MV-4-11 (cell line): ENCODE data around the gene AP1AR.
A peak's percentile ranks its signal among the peaks of the same experiment; 100 is the strongest.

Source experiments
- DNase-seq: peaks from one replicate; lab custom pipeline; 2025; lab: John Stamatoyannopoulos, UW

AP1AR gene

GRCh38 chr4:112222219-112222955, 9.2 kb upstream of the AP1AR start:
- no peak for DNase-seq

GRCh38 chr4:112225157-112225556, 6.4 kb upstream of the AP1AR start:
- no peak for DNase-seq

DNA sequence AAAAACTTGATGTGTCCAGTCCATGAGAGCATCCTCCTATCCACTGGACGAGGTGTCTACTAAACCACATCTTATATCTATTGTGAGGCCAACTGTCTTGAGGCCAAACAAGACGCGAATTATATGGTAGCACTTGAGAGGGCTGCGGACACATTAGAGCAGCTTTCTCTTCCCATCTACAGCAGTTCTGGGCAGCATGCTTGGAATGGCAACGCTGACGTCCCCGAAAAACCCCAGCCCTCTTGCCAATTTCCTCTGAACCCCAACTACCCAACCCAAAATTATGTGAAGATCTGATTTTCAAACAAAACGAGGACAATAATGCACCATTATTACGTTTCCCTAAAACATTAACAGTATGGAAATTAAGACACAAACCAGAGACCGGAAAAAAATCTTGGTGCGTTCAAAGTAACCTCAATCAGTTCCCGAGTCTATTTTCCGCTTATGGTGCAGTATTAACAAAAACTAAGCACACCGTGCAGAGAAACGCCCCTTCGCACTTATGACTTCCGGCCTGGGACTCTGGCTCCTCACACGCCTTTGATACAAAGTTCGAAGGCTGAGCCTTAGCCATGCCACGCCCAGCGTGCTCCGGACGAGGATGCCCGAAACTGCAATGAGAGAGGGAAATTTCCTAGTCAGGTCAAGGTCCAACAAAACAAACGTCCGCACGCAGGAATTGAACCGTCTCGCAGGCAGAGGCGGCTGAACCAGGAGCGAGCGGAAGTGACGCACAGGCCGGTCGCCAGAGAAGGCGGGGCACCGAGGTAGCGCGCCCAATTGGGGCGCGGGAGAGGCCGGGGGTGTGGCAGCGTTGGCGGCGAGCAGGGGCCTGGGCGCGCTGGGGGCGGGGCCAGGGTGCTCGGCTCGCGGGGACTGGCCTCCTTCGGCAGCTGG, 458 bp upstream of the AP1AR start:
- peak; percentile 95 for DNase-seq

DNA sequence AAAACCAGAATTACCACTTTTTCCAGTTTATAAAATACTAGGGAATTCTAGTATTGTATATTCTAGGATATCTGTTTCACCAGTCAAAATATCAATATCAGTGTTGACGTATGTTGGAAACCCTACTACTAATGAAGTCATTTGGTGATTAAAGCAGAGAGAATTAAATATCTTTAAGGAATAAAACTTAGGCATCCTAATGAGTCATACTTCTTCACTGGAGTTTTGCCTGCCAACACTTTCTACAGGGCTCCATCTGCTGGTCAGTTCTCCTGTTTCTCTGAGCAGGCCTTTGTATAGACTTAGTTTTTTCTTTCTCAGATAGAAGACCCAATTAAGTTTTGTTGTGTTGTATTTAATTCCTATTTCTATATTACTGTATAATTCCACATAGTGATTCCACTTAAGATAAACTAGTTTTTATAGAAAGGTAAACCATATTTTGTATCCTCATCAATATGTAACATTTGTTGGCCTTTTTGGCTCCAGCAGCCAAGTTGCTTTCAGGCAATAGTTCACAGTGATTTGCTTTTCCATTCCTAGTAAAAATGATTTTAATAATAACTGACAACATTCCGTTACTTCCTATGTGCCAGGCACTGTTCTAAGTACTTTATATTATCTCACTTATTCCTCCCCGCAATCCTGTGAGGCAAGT, 3.5 kb downstream of the AP1AR start:
- peak; percentile 64 for DNase-seq

DNA sequence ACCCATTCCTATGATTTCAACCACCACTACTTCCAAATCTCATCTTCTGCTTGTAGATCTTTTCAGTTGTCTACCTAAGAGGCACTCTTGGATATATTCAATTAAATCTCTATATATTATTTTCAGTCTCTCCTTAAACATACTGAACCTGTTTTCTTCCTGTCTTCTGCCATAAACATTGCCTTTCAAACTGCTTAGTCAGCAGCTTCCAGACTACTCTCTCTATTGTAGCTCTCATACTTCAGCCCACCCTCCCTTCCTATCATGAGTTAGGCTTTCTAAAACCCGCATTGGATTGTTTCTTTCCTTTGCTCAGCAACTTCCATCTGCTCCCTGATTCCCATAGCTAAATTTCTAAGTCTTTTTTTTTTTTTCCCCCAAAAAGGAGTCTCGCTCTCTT, 4.5 kb downstream of the AP1AR start:
- DNase-seq: no peak

DNA sequence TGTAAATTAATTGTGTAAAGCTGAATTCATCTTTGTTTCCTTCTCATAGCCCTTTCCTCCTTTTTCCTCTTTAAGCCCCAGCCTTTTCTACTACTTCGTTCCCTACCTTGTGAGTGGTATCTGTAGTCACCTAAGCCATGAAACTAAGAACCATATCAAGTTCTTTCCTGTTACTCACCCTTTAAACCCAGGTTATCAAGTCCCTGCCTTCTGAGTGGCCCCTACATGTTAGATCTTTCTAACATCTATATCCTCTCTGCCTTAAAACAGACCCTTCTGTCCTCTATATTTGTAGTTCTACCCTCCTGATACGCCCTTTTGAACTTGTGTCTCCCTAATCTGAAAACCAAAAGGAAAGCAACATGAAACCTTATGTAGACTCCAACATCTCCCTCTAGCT, 7.2 kb downstream of the AP1AR start:
- no peak for DNase-seq

DNA sequence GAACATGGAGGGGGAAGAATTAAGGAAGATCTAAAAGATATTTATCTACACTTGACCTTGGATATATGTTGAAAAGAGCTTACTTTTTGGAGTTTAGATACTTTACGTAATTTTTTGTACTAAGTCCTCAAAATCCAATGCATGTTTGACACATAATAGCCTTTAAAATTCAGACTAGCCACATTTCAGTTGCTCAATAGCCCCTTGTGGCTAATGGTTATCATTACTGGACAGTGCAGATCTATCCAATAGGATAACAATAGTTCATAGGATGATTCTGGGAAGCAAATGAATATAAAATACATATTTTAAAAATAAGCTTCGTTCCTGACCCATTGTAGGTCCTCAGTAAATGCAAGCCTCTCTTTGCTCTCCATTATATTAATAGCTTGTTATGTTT, 13.8 kb downstream of the AP1AR start:
- DNase-seq: no peak

DNA sequence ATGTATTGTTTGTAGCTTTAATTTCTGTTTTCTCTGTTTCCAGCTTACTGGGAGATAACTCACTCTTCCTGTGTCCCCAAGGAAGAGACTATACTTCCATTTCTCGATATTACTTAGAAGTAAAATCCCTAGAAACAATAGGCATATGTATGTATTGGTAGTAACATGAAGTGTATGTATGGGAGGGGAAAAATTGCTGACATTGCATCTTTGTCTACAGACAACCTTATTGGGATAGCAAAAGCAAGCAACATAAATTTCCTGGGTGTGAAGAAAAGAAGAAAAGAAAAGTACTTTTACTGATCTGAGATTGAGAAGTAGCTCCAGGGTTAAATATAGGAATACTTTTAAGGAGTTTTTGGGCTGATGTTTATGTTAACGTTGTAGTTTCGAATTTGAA, 15.4 kb downstream of the AP1AR start:
- DNase-seq: no peak

- no peak for DNase-seq
Observed at GRCh38 chr4:112251019-112251643, 19.5 kb downstream of the AP1AR start.

- no peak for DNase-seq
Observed at GRCh38 chr4:112252234-112252633, 20.6 kb downstream of the AP1AR start.

DNA sequence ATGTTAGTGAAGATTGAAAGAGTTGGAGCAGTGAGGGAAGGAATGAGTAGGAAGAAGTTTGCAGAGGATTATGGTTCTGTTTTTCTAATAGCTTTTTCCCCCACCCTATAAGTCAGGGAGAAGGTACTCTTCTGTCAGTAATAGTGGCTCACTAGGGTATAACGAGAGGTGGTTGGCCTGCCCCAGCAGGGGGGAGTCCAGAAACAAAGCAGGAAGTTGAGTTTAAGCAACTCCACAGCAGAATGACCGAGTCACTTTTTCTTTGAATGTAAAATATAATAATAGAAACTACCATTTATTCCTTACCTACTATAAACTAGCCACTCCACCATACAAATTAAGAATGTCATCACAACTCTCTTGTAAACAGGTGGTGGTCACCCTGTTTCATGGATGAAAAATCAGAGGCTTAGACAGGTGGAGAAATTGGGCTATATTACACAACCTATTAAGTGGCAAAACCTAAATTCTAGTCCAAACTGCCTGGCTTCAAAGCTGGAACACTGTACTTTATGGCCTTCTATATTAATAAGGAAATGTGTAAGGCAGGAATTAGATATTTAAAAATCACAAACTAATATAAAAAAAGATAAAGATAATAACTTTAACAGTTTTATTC, 21.9 kb downstream of the AP1AR start:
- peak; percentile 26 for DNase-seq

DNA sequence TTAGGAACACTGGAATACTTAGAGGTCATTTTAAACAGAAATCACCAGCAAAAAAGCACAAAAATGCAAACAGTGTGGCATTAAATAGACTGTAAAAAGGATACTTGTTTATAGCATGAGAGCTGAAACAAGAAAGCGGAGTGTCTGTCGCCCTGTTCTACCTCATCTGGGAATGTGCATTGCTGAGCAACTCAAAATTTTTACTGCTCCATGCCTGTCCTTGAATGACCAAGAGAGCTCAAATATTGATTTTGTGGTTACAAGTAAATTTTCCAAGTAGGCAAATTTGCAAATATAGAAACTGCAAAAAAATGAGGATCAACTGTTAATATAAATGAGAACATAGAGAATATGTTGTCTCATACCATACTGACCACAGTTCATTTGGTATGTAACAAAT, 25.5 kb downstream of the AP1AR start:
- no peak for DNase-seq

DNA sequence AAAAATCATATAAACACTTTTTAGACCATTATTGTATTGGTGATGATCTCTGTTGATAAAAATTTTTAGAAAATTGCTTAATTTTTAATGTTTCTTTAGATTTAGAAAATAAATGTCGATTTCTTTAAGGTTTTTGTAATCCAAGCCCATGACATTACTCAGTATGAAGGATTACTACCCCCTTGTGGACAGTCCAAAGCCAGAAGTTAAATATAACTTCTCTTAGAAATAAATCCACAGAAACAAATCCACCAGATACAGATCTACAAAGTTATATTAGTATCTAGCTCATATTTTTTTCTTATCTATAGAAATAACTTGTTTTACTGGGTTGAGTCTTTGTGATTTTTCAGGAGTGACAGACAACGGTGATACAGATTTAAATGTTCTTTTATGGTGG, 35.2 kb downstream of the AP1AR start:
- DNase-seq: peak; percentile 23

DNA sequence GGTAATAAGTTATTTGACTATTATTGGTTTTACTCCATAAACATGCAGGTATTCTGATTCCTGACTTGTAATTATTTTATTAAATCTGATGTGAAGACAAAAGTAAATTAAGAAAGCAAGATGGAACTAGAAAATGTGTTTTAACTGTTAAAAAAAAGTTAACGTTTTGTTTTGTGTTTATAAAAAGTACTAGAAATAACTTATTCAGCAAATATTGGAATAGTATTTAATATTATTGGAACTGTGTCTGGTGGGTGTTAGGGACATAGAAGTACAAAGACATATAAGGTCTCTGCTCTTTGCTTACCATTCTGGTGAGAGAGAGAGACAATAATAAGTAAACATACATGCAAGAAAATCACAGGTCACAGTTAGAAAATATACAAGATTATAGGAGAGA, 38.5 kb downstream of the AP1AR start:
- DNase-seq: no peak

DNA sequence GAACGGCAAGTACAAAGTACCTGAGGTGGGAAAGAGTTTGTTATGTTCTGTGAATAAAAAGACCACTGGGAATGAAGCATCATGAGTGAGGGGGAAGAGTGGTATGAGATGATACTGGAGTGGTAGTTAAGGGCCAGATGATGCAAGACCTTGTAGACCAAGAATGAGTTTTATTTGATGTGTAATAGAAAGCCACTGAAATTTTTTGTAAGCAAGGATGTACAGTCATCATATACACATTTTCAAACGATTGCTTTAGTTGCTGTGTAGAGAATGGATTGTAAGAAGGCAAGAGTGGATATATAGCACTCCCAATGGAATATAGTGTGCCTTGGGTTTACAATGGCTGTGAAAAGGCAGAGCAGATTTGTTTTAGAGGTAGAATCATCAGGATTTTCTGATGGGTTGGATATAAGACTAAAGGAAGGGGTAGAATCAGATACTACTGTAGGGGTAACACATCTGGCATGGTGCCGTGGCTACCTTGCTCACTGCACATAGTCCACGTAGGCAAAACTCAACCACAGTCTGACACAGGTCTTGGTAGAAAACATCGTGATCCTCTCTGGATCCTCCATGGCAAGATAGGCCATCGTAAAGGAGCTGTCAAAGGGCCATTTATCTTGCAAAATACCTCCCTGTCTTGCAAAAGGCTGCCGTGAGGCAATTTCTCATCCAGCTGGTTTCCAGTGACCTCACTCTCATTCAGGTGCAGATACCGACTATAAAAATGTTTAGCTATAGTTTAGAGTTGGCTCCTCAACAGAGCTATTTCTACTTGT, 39.2 kb downstream of the AP1AR start:
- peak; percentile 7 for DNase-seq

DNA sequence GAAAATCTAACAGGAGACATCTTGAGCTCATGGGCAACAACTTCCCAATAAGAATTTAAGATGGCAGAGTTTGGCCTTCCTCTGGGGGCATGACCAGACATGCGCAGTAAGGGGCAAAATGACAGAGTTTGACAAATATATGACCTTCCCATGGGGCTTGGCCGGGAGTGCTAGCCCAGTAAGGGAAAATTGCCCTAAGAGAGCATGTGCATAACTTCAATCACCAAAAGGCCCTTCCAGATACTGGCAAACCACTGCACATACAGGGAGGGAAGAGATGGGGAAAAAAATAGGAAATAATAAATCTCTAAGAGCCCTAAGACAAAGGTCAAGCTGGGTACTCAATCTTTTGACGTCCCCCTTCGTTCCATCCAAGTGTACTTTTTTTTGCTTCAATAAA, 40.7 kb downstream of the AP1AR start:
- no peak for DNase-seq

GRCh38 chr4:112274959-112275358, 43.4 kb downstream of the AP1AR start:
- no peak for DNase-seq

- DNase-seq: no peak
Observed at GRCh38 chr4:112276113-112276512, 44.5 kb downstream of the AP1AR start.

DNA sequence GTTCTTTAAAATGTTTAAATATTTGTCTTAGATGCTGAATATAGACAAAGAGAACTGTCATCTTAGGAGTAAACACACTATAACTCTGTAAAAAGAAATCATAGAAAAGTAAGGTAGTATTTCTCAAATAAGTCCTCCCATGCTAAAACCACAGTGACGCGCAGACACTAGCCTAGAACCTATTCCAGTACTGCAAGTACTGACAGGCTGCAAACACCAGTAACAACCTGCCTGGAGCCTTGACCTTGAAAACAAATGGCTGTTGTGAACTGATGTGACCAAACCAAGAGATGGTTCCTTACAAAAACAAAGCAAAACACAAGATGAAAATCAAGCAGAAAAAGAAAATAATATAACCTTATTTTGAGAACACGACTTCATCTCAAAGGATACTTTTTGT, 45.6 kb downstream of the AP1AR start:
- DNase-seq: no peak

DNA sequence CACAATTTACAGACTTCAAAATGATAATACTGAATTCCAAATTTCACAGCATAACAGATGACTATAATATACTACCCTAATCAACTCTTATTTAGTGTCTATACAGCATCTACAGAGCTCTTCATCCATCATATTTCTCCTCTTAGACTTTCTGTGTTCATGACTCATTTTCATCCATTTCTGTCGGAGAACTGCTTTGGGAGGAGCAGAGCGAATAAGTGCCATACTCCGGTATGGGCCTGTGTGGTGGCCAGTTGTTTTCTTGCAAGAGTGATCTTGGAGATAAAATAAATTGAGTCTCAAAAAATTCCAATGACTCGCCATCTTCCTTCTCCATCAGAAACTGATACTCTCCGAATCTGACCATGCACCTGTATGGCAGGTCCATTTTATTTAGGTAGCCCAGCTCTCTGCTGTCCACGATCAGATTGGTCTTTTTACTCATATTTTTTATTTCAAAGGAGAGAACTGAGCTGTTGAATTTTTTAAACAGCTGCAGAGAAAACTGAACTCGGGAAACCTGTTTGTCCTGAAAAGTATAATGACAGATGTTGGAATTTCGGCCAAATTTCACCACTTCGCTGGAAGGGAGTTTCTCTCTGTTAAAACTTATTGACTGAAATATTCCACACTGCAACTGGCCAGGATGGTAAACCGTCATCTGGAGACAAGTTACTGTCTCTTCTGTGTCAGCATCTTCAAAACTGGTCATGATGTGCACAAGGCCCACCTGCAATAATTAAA, 46.3 kb downstream of the AP1AR start:
- no peak for DNase-seq
